Stimulated activated effector memory CD8-positive, alpha-beta T cell treated with anti-CD3 and anti-CD28 coated beads, Interleukin-12 subunit alpha, Interleukin-12 subunit beta, amount 100 ng/mL, for 72 hours (primary cell): Measurements from ENCODE around the gene CNPY4.
A peak's percentile ranks its signal among the peaks of the same experiment; 100 is the strongest.

ENCODE experiments used
- ATAC-seq: fragments of 150-1000 bp; cut with Tn5 transposase; 2 replicates; pipeline ENCODE4 v1.10.0; 2021
- DNase-seq, 2 donors: peaks; one replicate each; pipeline ENCODE4 v3.0.0; 2021 to 2022; ENCODE audit warnings: low spot score in 2 of 2
- H3K27ac Mint-ChIP-seq: one replicate; pipeline ENCODE4 v1.8.0; 2022; ENCODE audit warnings: mild to moderate bottlenecking, mixed read lengths
- H3K36me3 Mint-ChIP-seq: one replicate; pipeline ENCODE4 v1.8.0; 2022; ENCODE audit warnings: mild to moderate bottlenecking, mixed read lengths
- H3K4me1 Mint-ChIP-seq: one replicate; pipeline ENCODE4 v1.8.0; 2022; ENCODE audit warnings: mixed read lengths
- H3K4me3 Mint-ChIP-seq: one replicate; pipeline ENCODE4 v1.8.0; 2022; ENCODE audit warnings: mild to moderate bottlenecking, mixed read lengths
- H3K9me3 Mint-ChIP-seq: one replicate; pipeline ENCODE4 v1.8.0; 2022; ENCODE audit warnings: mixed read lengths

CNPY4 gene

DNA sequence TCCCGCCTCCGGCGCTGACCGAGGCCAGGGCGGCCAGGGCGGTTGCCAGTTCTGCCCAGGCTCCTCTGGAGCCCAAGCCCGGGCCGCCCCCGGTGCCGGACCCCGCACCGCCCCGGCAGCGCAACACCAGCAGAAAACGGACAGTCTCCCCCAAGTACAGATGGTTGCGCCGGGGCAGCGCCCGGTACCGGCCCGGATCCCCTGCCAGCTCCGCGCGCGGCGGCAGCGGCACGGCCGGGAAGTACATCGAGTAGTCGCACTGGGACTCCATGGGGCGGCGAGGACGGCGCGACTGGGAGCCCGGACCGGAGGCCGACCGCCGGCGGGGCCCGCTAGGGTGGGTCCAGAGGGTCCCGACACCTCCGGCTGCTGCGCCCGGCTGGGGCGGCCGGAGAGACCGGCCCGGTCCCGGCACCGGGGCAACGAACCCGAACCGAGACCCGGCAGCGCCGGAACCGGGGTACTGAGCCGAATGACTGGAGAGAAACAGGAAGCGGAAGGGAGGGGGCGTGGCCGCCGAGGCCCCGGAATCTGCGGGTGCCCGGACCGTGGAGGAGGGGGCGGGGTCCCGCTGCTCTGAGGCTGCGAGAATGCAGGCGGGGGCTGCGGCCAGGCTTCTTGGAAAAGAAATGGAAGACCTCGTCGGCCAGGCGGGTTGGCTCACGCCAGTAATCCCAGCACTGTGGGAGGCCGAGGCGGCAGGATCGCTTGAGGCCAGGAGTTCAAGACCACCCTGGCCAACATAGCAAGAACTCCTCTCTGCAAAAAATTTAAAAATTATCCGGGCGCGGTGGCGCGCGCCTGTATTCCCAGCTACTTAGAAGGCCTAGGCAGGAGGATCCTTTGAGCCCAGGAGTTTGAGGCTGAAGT lies 39.0 kb downstream of the CNPY4 start, which contains the start of gene TRAPPC14:
TRAPPC14 (minus strand) TSS at position 495 of the 870 bp plus-strand sequence; CDS start at position 271, 224 bp downstream.
- peaks cover 25% of the 10 kb centered on the region for H3K36me3 Mint-ChIP-seq
- H3K9me3 Mint-ChIP-seq, result no peaks in the 10 kb centered on the region
- peak within 1 kb of the TSS; percentile 73 for H3K4me3 Mint-ChIP-seq
- H3K27ac Mint-ChIP-seq, result peak within 1 kb of the TSS; percentile 87
- peak; percentile 86 to 96 for DNase-seq
- ATAC-seq, result peak; percentile 89
- peaks cover 38% of the 10 kb centered on the region for H3K4me1 Mint-ChIP-seq

- Mint-ChIP-seq H3K36me3 (peaks cover 18% of the 10 kb centered on the region), H3K9me3 (no peaks in the 10 kb centered on the region), H3K4me1 (peaks cover 31% of the 10 kb centered on the region), H3K4me3 (peak overlapping the region; percentile 73), H3K27ac (peak overlapping the region; percentile 78)
- no peak for ATAC-seq
- DNase-seq, result no peak
Observed at GRCh38 chr7:100159099-100159623, 39.7 kb downstream of the CNPY4 start.

DNA sequence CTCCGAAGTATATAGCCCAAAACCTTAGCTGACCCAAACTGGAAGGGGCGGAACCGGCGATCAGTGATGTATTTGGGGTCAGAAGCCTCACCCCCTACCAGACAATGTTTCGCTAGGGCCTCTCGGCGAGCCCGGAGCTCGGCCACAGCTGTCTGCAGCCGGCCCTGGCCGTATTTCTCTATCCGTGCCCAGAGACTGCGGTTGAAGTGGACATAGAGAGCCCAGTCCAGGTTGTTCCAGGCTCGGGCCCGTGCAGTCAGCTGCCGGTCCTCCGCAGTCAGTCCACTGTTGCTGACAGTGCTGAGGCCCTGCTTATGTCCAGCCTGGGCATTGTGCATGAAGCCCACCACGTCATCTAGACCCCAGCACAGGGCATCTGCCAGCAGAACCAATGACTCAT lies 40.6 kb downstream of the CNPY4 start:
- Mint-ChIP-seq H3K27ac (no peak overlapping the region), H3K4me3 (peak overlapping the region; percentile 73), H3K36me3 (peaks cover 9% of the 10 kb centered on the region), H3K9me3 (no peaks in the 10 kb centered on the region), H3K4me1 (peaks cover 30% of the 10 kb centered on the region)
- no peak for DNase-seq
- no peak for ATAC-seq

- H3K4me3 Mint-ChIP-seq, result no peak overlapping the region
- no peaks in the 10 kb centered on the region for H3K36me3 Mint-ChIP-seq
- H3K4me1 Mint-ChIP-seq, result peaks cover 34% of the 10 kb centered on the region
- no peaks in the 10 kb centered on the region for H3K9me3 Mint-ChIP-seq
- DNase-seq (no peak), ATAC-seq (no peak)
- H3K27ac Mint-ChIP-seq, result peak overlapping the region; percentile 43
Observed at GRCh38 chr7:100163006-100163531, 43.6 kb downstream of the CNPY4 start.

GRCh38 chr7:100163871-100164270 lies 44.4 kb downstream of the CNPY4 start:
- Mint-ChIP-seq H3K4me3 (no peak overlapping the region), H3K9me3 (no peaks in the 10 kb centered on the region), H3K27ac (peak overlapping the region; percentile 43), H3K36me3 (no peaks in the 10 kb centered on the region), H3K4me1 (peaks cover 42% of the 10 kb centered on the region)
- ATAC-seq (no peak), DNase-seq (no peak)

- peak overlapping the region; percentile 7 for H3K27ac Mint-ChIP-seq
- peaks cover 59% of the 10 kb centered on the region for H3K4me1 Mint-ChIP-seq
- H3K9me3 Mint-ChIP-seq, result no peaks in the 10 kb centered on the region
- ATAC-seq (peak; percentile 58), DNase-seq (no peak)
- no peaks in the 10 kb centered on the region for H3K36me3 Mint-ChIP-seq
- H3K4me3 Mint-ChIP-seq, result no peak overlapping the region
Observed at GRCh38 chr7:100166317-100166940, 47.0 kb downstream of the CNPY4 start.

- no peak for DNase-seq
- H3K4me1 Mint-ChIP-seq, result peaks cover 64% of the 10 kb centered on the region
- no peaks in the 10 kb centered on the region for H3K36me3 Mint-ChIP-seq
- peak overlapping the region; percentile 56 for H3K4me3 Mint-ChIP-seq
- H3K9me3 Mint-ChIP-seq, result no peaks in the 10 kb centered on the region
- H3K27ac Mint-ChIP-seq, result no peak overlapping the region
- no peak for ATAC-seq
Observed at GRCh38 chr7:100166970-100167911, 47.8 kb downstream of the CNPY4 start.

GRCh38 chr7:100167912-100168323 lies 48.5 kb downstream of the CNPY4 start:
- Mint-ChIP-seq H3K27ac (no peak overlapping the region), H3K36me3 (no peaks in the 10 kb centered on the region), H3K9me3 (no peaks in the 10 kb centered on the region), H3K4me3 (peak overlapping the region; percentile 56), H3K4me1 (peaks cover 61% of the 10 kb centered on the region)
- DNase-seq (no peak), ATAC-seq (no peak)

GRCh38 chr7:100169147-100169850 lies 49.9 kb downstream of the CNPY4 start:
- H3K9me3 Mint-ChIP-seq, result no peaks in the 10 kb centered on the region
- no peaks in the 10 kb centered on the region for H3K36me3 Mint-ChIP-seq
- no peak for DNase-seq
- H3K4me1 Mint-ChIP-seq, result peaks cover 62% of the 10 kb centered on the region
- no peak for ATAC-seq
- peak overlapping the region; percentile 23 for H3K27ac Mint-ChIP-seq
- peak overlapping the region; percentile 56 for H3K4me3 Mint-ChIP-seq

DNA sequence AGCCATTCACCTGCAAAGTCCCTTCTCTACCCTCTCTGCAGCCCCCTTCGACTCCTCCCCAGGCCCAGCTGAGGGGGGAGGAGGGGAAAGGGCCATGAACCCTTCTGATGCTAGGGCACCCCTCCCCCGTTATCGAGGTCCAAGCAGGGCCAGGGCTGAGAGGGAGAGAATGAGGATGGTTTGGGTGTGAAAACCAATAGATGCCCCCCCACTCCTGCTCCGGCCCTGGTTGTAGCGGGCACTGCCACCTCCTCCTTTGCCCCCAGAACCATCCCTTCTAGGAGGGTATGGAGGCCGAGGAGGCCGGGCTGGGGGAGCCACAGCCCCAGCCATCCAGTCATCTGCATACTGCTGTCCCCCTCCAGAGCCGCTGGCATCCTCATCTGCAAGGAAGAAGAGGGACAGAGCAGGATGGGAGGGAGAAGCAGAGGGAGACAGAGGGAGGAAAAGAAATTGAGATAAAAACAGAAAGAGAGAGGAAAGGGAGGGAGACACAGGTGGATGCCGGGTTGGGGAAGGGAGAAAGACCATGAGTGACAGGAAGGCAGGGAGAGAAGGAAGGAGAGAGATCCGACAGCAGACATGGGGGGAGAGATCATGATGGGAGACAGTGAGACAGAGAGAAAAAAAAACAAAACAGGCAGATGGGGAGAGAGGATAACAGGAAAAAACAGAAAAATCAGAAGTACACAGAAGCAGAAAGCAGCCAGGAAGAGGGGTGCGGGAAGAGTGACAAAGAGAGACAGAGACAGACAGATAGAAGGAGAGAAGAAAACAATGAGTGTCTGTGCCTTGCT lies 50.9 kb downstream of the CNPY4 start:
- no peak for DNase-seq
- Mint-ChIP-seq H3K36me3 (no peaks in the 10 kb centered on the region), H3K9me3 (no peaks in the 10 kb centered on the region), H3K4me1 (peaks cover 62% of the 10 kb centered on the region), H3K4me3 (peak overlapping the region; percentile 53), H3K27ac (no peak overlapping the region)
- no peak for ATAC-seq

- no peak overlapping the region for H3K27ac Mint-ChIP-seq
- H3K4me3 Mint-ChIP-seq, result peak overlapping the region; percentile 53
- H3K9me3 Mint-ChIP-seq, result no peaks in the 10 kb centered on the region
- ATAC-seq (peak; percentile 68), DNase-seq (no peak)
- H3K4me1 Mint-ChIP-seq, result peaks cover 64% of the 10 kb centered on the region
- H3K36me3 Mint-ChIP-seq, result no peaks in the 10 kb centered on the region
Observed at GRCh38 chr7:100171087-100171681, 51.8 kb downstream of the CNPY4 start.

GRCh38 chr7:100171840-100172239 lies 52.4 kb downstream of the CNPY4 start:
- ATAC-seq, result peak; percentile 5
- H3K9me3 Mint-ChIP-seq, result no peaks in the 10 kb centered on the region
- H3K27ac Mint-ChIP-seq, result no peak overlapping the region
- H3K4me1 Mint-ChIP-seq, result peaks cover 64% of the 10 kb centered on the region
- no peaks in the 10 kb centered on the region for H3K36me3 Mint-ChIP-seq
- H3K4me3 Mint-ChIP-seq, result peak overlapping the region; percentile 53
- no peak for DNase-seq

GRCh38 chr7:100173806-100174495 lies 54.5 kb downstream of the CNPY4 start:
- DNase-seq (no peak), ATAC-seq (no peak)
- Mint-ChIP-seq H3K9me3 (no peaks in the 10 kb centered on the region), H3K4me1 (peaks cover 53% of the 10 kb centered on the region), H3K27ac (no peak overlapping the region), H3K4me3 (no peak overlapping the region), H3K36me3 (no peaks in the 10 kb centered on the region)
